GM19455 (cell line): ENCODE data around the gene IFIT1B.
"Not testable (repeated sequence)": the region's sequence is repeated elsewhere in the genome, so short reads cannot be mapped to it uniquely, and the experiment has no call there.

Experiments
- ATAC-seq: cut with Tn5 transposase; IDR thresholded peaks from one replicate; pipeline ENCODE4 v1.9.1; 2021; ENCODE audit not compliant: unreplicated experiment

Gene IFIT1B

GRCh38 chr10:89377705-89378637, at the start of gene IFIT1B:
TSS of gene IFIT1B (plus strand) at chr10:89378056. CDS start at chr10:89378136, 80 bp downstream.
- ATAC-seq: no peak

GRCh38 chr10:89329151-89329550, 48.7 kb upstream of the IFIT1B start:
- no peak for ATAC-seq

- not testable (repeated sequence) for ATAC-seq
Observed at GRCh38 chr10:89330014-89330413, 47.8 kb upstream of the IFIT1B start.

- no peak for ATAC-seq
Observed at GRCh38 chr10:89330537-89331212, 47.2 kb upstream of the IFIT1B start.

- not testable (repeated sequence) for ATAC-seq
Observed at GRCh38 chr10:89331487-89332122, 46.3 kb upstream of the IFIT1B start.

GRCh38 chr10:89332123-89332633, 45.7 kb upstream of the IFIT1B start:
- peak; percentile 43 for ATAC-seq

- no peak for ATAC-seq
Observed at GRCh38 chr10:89335226-89335625, 42.6 kb upstream of the IFIT1B start.

GRCh38 chr10:89336241-89336640, 41.6 kb upstream of the IFIT1B start:
- ATAC-seq: no peak

GRCh38 chr10:89337484-89337883, 40.4 kb upstream of the IFIT1B start:
- ATAC-seq: no peak

- no peak for ATAC-seq
Observed at GRCh38 chr10:89338713-89339112, 39.1 kb upstream of the IFIT1B start.

- no peak for ATAC-seq
Observed at GRCh38 chr10:89339875-89340274, 38.0 kb upstream of the IFIT1B start.

GRCh38 chr10:89341649-89342048, 36.2 kb upstream of the IFIT1B start:
- no peak for ATAC-seq

GRCh38 chr10:89342206-89342958, 35.5 kb upstream of the IFIT1B start:
- no peak for ATAC-seq

- no peak for ATAC-seq
Observed at GRCh38 chr10:89343089-89343767, 34.6 kb upstream of the IFIT1B start.

- ATAC-seq: no peak
Observed at GRCh38 chr10:89344156-89344555, 33.7 kb upstream of the IFIT1B start.

GRCh38 chr10:89345367-89346000, 32.4 kb upstream of the IFIT1B start:
- no peak for ATAC-seq

- no peak for ATAC-seq
Observed at GRCh38 chr10:89346405-89347254, 31.2 kb upstream of the IFIT1B start.

- no peak for ATAC-seq
Observed at GRCh38 chr10:89347701-89348457, 30.0 kb upstream of the IFIT1B start.
